Measurements from ENCODE around the gene MAP2K3. TPM values are rescaled to one million over a fixed set of nuclear protein-coding genes. Genes with fewer than 3 reads are reported as not detected.

MAP2K3 gene
- total and polyA plus RNA-seq, 2 of the 4 experiments (the other 2 are of a cell fraction) = 23.5 to 82.2 TPM

GRCh38 chr17:21280081-21280518 is 4.4 kb upstream of the MAP2K3 start:
- H3K27ac ChIP-seq (ENCODE audit: insufficient read depth, low read length) = no peak overlapping the region
- peaks cover 19% of the 10 kb centered on the region for H3K9me1 ChIP-seq (ENCODE audit: insufficient read depth, low read length)
- H2BK20ac ChIP-seq (ENCODE audit: low read depth, low read length) = peak overlapping the region; percentile 86
- no peak overlapping the region for H4K5ac ChIP-seq (ENCODE audit: low read depth, low read length)
- no peak overlapping the region for H2BK5ac ChIP-seq (ENCODE audit: low read depth, low read length, poor library complexity, severe bottlenecking)
- no peaks in the 10 kb centered on the region for H3K36me3 ChIP-seq (ENCODE audit: control insufficient read depth, insufficient read depth, low read length)
- CTCF ChIA-PET = interaction anchor here (1.1 to 1.2 kb wide), 3 partner anchors 19 to 159 kb away, joined by 3 to 4 read pairs (median 3); no protein-coding TSS in a partner anchor
- peaks cover 4% of the 10 kb centered on the region for H4K20me1 ChIP-seq (ENCODE audit: insufficient read depth, low read length)
- H3K27me3 ChIP-seq (ENCODE audit: control insufficient read depth, insufficient read depth, low read length) = no peaks in the 10 kb centered on the region
- no CpG with 5 or more reads among the region's 10 CpGs for WGBS, 2 experiments (ENCODE audit: extremely low coverage in 2 of 2, insufficient read length in 1 of 2)
- peaks cover 6 to 35% of the 10 kb centered on the region in 2 experiments; a peak in 3 of 4 replicates for H3K79me1 ChIP-seq (ENCODE audit: low read depth in 1 of 2, low read length in 2 of 2)
- H2AFZ ChIP-seq (replicated peaks; ENCODE audit: low read length, poor library complexity) = peak overlapping the region; percentile 92
- peaks cover 28% of the 10 kb centered on the region for H3K4me1 ChIP-seq (ENCODE audit: control insufficient read depth, insufficient read depth, low read length)
- peak overlapping the region; percentile 91 for H3K14ac ChIP-seq (replicated peaks; ENCODE audit: low read depth, low read length)
- H3K4me3 ChIP-seq (ENCODE audit: insufficient read depth, low read depth, low read length) = no peak overlapping the region
- peak overlapping the region; percentile 100 for H2AK5ac ChIP-seq (ENCODE audit: low read depth, low read length)
- no TSS peak for BruUV-seq (replicated peaks)
- H3K4ac ChIP-seq (ENCODE audit: low read depth, low read length) = peak overlapping the region; percentile 90
- peak overlapping the region in 1 of 2 experiments; percentile 71; a peak in 2 of 4 replicates for H4K8ac ChIP-seq (ENCODE audit: low read depth in 2 of 2, low read length in 2 of 2)
- H2BK15ac ChIP-seq (ENCODE audit: low read depth, low read length) = peak overlapping the region; percentile 96; the same call in 2 of the 3 replicates
- no peak overlapping the region for H3K4me2 ChIP-seq (ENCODE audit: low read depth, low read length)
- peak overlapping the region; percentile 91; the same call in 1 of the 2 replicates for H2BK120ac ChIP-seq (ENCODE audit: low read depth, low read length)
- H3K9ac ChIP-seq (ENCODE audit: low read depth, low read length) = no peak overlapping the region
- H3K9me3 ChIP-seq (ENCODE audit: control insufficient read depth, insufficient read depth, low read length) = no peaks in the 10 kb centered on the region
- H4K91ac ChIP-seq (ENCODE audit: insufficient read depth, low read depth, low read length) = peak overlapping the region; percentile 79
- 0 out of 2 replicates have a peak overlapping the region, but pooled peaks have one; percentile 17 for H3K23ac ChIP-seq (ENCODE audit: low read depth, low read length)
- intact Hi-C loops (cut with micrococcal nuclease) = loop anchor here (1.0 to 5.0 kb wide), 3 partner anchors 68 to 233 kb away; partner anchors contain the start of gene TMEM11
- H2AK9ac ChIP-seq (replicated peaks; ENCODE audit: low read depth, low read length, poor library complexity) = peak overlapping the region; percentile 93
- POLR2A ChIA-PET (ENCODE audit: unreplicated experiment) = no interaction called here
- peak; percentile 74 for DNase-seq
- ATAC-seq (ENCODE audit: low read depth) = peak; percentile 33
- dilution Hi-C loops (cut with HindIII; ENCODE audit: low sequenced_read_pairs, unreplicated experiment) = no loop called here
- no peak overlapping the region for H3K18ac ChIP-seq (ENCODE audit: low read depth, low read length)
- in situ Hi-C loops (cut with MboI; ENCODE audit: low sequenced_read_pairs) = loop anchor here (5.0 kb wide), 1 partner anchor 232 kb away; no protein-coding TSS in a partner anchor
- H3K56ac ChIP-seq (ENCODE audit: extremely low read depth, insufficient read depth, low read length) = no peak overlapping the region
- no peak for TF ChIP-seq RCOR1 (IDR thresholded peaks at IDR 0.05; ENCODE audit: insufficient replicate concordance, low read length)
- no peak for TF ChIP-seq POLR2A (IDR thresholded peaks at IDR 0.05; ENCODE audit: low read depth, low read length)
- peak; percentile 48; the same call in 1 of the 2 replicates for TF ChIP-seq MAZ (IDR thresholded peaks at IDR 0.05; ENCODE audit: borderline replicate concordance, low read depth, low read length)
- TF ChIP-seq MAFK (IDR thresholded peaks at IDR 0.05; ENCODE audit: low read depth, low read length) = no peak
- peak; percentile 95 for TF ChIP-seq RAD21 (IDR thresholded peaks at IDR 0.05; ENCODE audit: low read length)
- TF ChIP-seq MXI1 (IDR thresholded peaks at IDR 0.05; ENCODE audit: borderline replicate concordance, low read depth, low read length) = peak; percentile 98
- peak; percentile 88 for TF ChIP-seq SMC3 (IDR thresholded peaks at IDR 0.05; ENCODE audit: low read depth, low read length)
- TF ChIP-seq USF2 (IDR thresholded peaks at IDR 0.05; ENCODE audit: low read depth, low read length) = peak; percentile 34; the same call in 1 of the 2 replicates
- no peak for TF ChIP-seq CHD1 (IDR thresholded peaks at IDR 0.05; ENCODE audit: low read depth, low read length)
- no peak for TF ChIP-seq FOS (IDR thresholded peaks at IDR 0.05; ENCODE audit: low read depth, low read length)
- TF ChIP-seq CEBPB (IDR thresholded peaks at IDR 0.05; ENCODE audit: low read depth, low read length) = no peak
- peak; percentile 96 for TF ChIP-seq CTCF (conservative IDR thresholded peaks at IDR 0.05; ENCODE audit: low read depth, low read length)
- no peak for TF ChIP-seq RFX5 (IDR thresholded peaks at IDR 0.05; ENCODE audit: low read depth, low read length)
- 0 out of 2 replicates have a peak, but pooled peaks have one; percentile 9 for TF ChIP-seq BHLHE40 (IDR thresholded peaks at IDR 0.05; ENCODE audit: low read depth, low read length)
- TF ChIP-seq ELK1 (IDR thresholded peaks at IDR 0.05; ENCODE audit: borderline replicate concordance, low read depth, low read length) = no peak
